PC-9 (cell line): ENCODE results near the gene CRYZL1. TPM values are rescaled to one million over a fixed set of nuclear protein-coding genes. Genes with fewer than 3 reads are reported as not detected.

ENCODE experiments used
- BruUV-seq: library from RNA; stranded (reverse); fragments of 400-500 nt; replicated peaks from 2 replicates; lab custom pipeline; 2021; lab: Mats Ljungman, UMichigan
- CTCF ChIA-PET: fragments of 300-600 bp; sonication (Branson Sonifier 250); formaldehyde crosslinking; loops from one replicate; lab custom pipeline; 2022; ENCODE audit warnings: antibody characterized with exemption; lab: Charles Lee
- POLR2A ChIA-PET: fragments of 300-600 bp; sonication (Branson Sonifier 250); formaldehyde crosslinking; loops from one replicate; lab custom pipeline; 2022; ENCODE audit warnings: antibody characterized with exemption; ENCODE audit not compliant: unreplicated experiment; lab: Charles Lee
- DNase-seq, 2 experiments: peaks; one replicate each; pipeline versions ENCODE4 v3.0.0 to v3.0.0-alpha.2; 2015 to 2022; ENCODE audit warnings: mixed read lengths in 1 of 2
- H2AFZ ChIP-seq: fragments of 200-600 bp; sonication (generic); 2 replicates; pipeline ENCODE4 v1.8.1; 2017; ENCODE audit warnings: antibody characterized with exemption
- H3F3A ChIP-seq: fragments of 200-600 bp; sonication (generic); 2 replicates; pipeline ENCODE4 v1.8.1; 2017; ENCODE audit warnings: antibody characterized with exemption, mild to moderate bottlenecking, low read depth; ENCODE audit not compliant: insufficient read depth
- H3K27ac ChIP-seq: fragments of 200-600 bp; sonication (generic); 2 replicates; pipeline ENCODE4 v1.6.1; 2016; ENCODE audit warnings: mixed run types
- H3K27me3 ChIP-seq: fragments of 200-600 bp; sonication (generic); 2 replicates; pipeline ENCODE4 v1.6.1; 2016; ENCODE audit warnings: low read depth, mixed run types; ENCODE audit not compliant: insufficient read depth
- H3K36me3 ChIP-seq: fragments of 200-600 bp; sonication (generic); 2 replicates; pipeline ENCODE4 v1.6.1; 2016; ENCODE audit warnings: low read depth, mixed run types
- H3K4me1 ChIP-seq: fragments of 200-600 bp; sonication (generic); replicated peaks from 2 replicates; pipeline ENCODE4 v1.6.1; 2016; ENCODE audit warnings: mixed run types; ENCODE audit not compliant: insufficient read depth
- H3K4me2 ChIP-seq: fragments of 200-600 bp; sonication (generic); 2 replicates; pipeline ENCODE4 v1.6.1; 2017; ENCODE audit warnings: mixed run types
- H3K4me3 ChIP-seq: fragments of 200-600 bp; sonication (generic); 2 replicates; pipeline ENCODE4 v1.6.1; 2016; ENCODE audit warnings: mixed run types
- H3K79me2 ChIP-seq: fragments of 200-600 bp; sonication (generic); 2 replicates; pipeline ENCODE4 v1.6.1; 2017; ENCODE audit warnings: low read depth, mixed run types
- H3K9me2 ChIP-seq: fragments of 200-600 bp; sonication (generic); 2 replicates; pipeline ENCODE4 v1.8.1; 2017; ENCODE audit warnings: mild to moderate bottlenecking; ENCODE audit not compliant: insufficient read depth
- H3K9me3 ChIP-seq: fragments of 200-600 bp; sonication (generic); 2 replicates; pipeline ENCODE4 v1.8.1; 2016; ENCODE audit warnings: low read depth; ENCODE audit not compliant: insufficient read depth
- H4K20me1 ChIP-seq: fragments of 200-600 bp; sonication (generic); 2 replicates; pipeline ENCODE4 v1.8.1; 2017; ENCODE audit not compliant: insufficient read depth
- CTCF ChIP-seq: fragments of 200-600 bp; sonication (generic); conservative IDR thresholded peaks from 2 replicates; pipeline ENCODE4 v1.6.1; 2017; ENCODE audit warnings: mixed run types, antibody characterized with exemption, mild to moderate bottlenecking, moderate library complexity
- EZH2 ChIP-seq: fragments of 200-600 bp; sonication (generic); IDR thresholded peaks from 2 replicates; pipeline ENCODE4 v1.8.0; 2017; ENCODE audit warnings: antibody characterized with exemption, low read depth
- intact Hi-C: fragments of 100-400 bp; cut with micrococcal nuclease; formaldehyde crosslinking; loops from one replicate; pipeline ENCODE4 v1.10.0; 2022; ENCODE audit not compliant: unreplicated experiment
- total RNA-seq: library from RNA; stranded (reverse); gene quantifications from 2 replicates; pipeline ENCODE4 v1.2.3, GENCODE V29; 2021

Gene CRYZL1
- total RNA-seq, 1 experiment from 2014 or later, result 22.4 TPM

GRCh38 chr21:33608559-33608958, 33.0 kb downstream of the CRYZL1 start:
- CTCF ChIA-PET, result no interaction called here
- TF ChIP-seq EZH2 (no peak), CTCF (no peak)
- POLR2A ChIA-PET, result no interaction called here

GRCh38 chr21:33598051-33598450, 43.5 kb downstream of the CRYZL1 start:
- H3K9me2 ChIP-seq, result no peaks in the 10 kb centered on the region
- no TSS peak for BruUV-seq
- no peak overlapping the region for H3K27ac ChIP-seq
- H3K79me2 ChIP-seq, result no peaks in the 10 kb centered on the region
- H3K4me1 ChIP-seq, result no peaks in the 10 kb centered on the region
- CTCF ChIA-PET, result no interaction called here
- intact Hi-C loops, result no loop called here
- DNase-seq, result no peak
- no peaks in the 10 kb centered on the region for H3K27me3 ChIP-seq
- H3K9me3 ChIP-seq, result no peaks in the 10 kb centered on the region
- H3F3A ChIP-seq, result no peaks in the 10 kb centered on the region
- H2AFZ ChIP-seq, result no peak overlapping the region
- no peak overlapping the region for H3K4me3 ChIP-seq
- no peak overlapping the region for H3K4me2 ChIP-seq
- TF ChIP-seq EZH2, result no peak
- TF ChIP-seq CTCF, result no peak
- H3K36me3 ChIP-seq, result 0 out of 2 replicates have a peak, but pooled peaks cover 7% of the 10 kb centered on the region
- POLR2A ChIA-PET, result no interaction called here
- H4K20me1 ChIP-seq, result no peaks in the 10 kb centered on the region

More at GRCh38 chr21:33608559-33608958, 33.0 kb downstream of the CRYZL1 start:
- H2AFZ ChIP-seq, result no peak overlapping the region
- BruUV-seq, result no TSS peak
- H3K27ac ChIP-seq, result no peak overlapping the region
- H3K36me3 ChIP-seq, result no peaks in the 10 kb centered on the region
- no peaks in the 10 kb centered on the region for H3K9me2 ChIP-seq
- no peaks in the 10 kb centered on the region for H4K20me1 ChIP-seq
- H3K4me2 ChIP-seq, result no peak overlapping the region
- no peaks in the 10 kb centered on the region; the same call in 1 of the 2 replicates for H3K4me1 ChIP-seq
- no peak for DNase-seq
- H3K9me3 ChIP-seq, result no peaks in the 10 kb centered on the region
- H3K4me3 ChIP-seq, result no peak overlapping the region
- no peaks in the 10 kb centered on the region for H3K79me2 ChIP-seq
- no peaks in the 10 kb centered on the region for H3K27me3 ChIP-seq
- intact Hi-C loops, result loop anchor here (5.0 to 10.0 kb wide), 2 partner anchors 284 to 774 kb away; no protein-coding TSS in a partner anchor
- H3F3A ChIP-seq, result 0 out of 2 replicates have a peak, but pooled peaks cover 5% of the 10 kb centered on the region

GRCh38 chr21:33588485-33589335, 52.8 kb downstream of the CRYZL1 start, which contains the start of gene DONSON:
Gene DONSON, minus strand, starts transcription at chr21:33588684. Its CDS starts 43 bp downstream, at chr21:33588641.
- Histone ChIP-seq H3K4me1 (peaks cover 19% of the 10 kb centered on the region), H2AFZ (peak within 1 kb of the TSS; percentile 96), H3K4me3 (peak within 1 kb of the TSS; percentile 81), H3K9me3 (no peaks in the 10 kb centered on the region), H4K20me1 (no peaks in the 10 kb centered on the region), H3K4me2 (peak within 1 kb of the TSS; percentile 95), H3K9me2 (no peaks in the 10 kb centered on the region), H3K79me2 (peaks cover 22% of the 10 kb centered on the region), H3K27ac (peak within 1 kb of the TSS; percentile 72), H3K27me3 (no peaks in the 10 kb centered on the region), H3F3A (peaks cover 9% of the 10 kb centered on the region), H3K36me3 (no peaks in the 10 kb centered on the region)
- POLR2A ChIA-PET, result interaction anchor here (0.6 to 0.7 kb wide), 5 partner anchors 8 to 1886 kb away, joined by 3 to 11 read pairs (median 5); no protein-coding TSS in a partner anchor
- CTCF ChIA-PET, result interaction anchor here (0.6 to 0.7 kb wide), 2 partner anchors 13 to 702 kb away, joined by 3 to 4 read pairs; no protein-coding TSS in a partner anchor
- BruUV-seq, result TSS peak; percentile 81
- intact Hi-C loops, result loop anchor here (2.0 kb wide), 1 partner anchor 46 kb away; the partner anchor contains the start of genes GART and SON
- peak; percentile 53 to 93 for DNase-seq
- no peak for TF ChIP-seq EZH2
- TF ChIP-seq CTCF, result no peak
